Pancreas (tissue), 10 donors: ENCODE measurements around the gene EXOC4. TPM values are rescaled to one million over a fixed set of nuclear protein-coding genes. Genes with fewer than 3 reads are reported as not detected.

ENCODE experiments used
- ATAC-seq, 4 donors: fragments of 200-7000 bp; cut with Tn5 transposase; one replicate each; pipeline versions ENCODE4 v1.8.0 to v1.9.1; 2020; ENCODE audit warnings: mild to moderate bottlenecking in 4 of 4, moderate library complexity in 4 of 4
- DNase-seq, 6 donors: peaks; one replicate each; pipeline ENCODE4 v3.0.0-alpha.2; 2020
- FAIRE-seq: peaks from 2 replicates; lab custom pipeline; 2012; peaks lifted over from hg19 to GRCh38; lab: Jason Lieb, UNC
- H3K27ac ChIP-seq, 4 donors: fragments of 200-600 bp; sonication (generic); 1 replicate in 3 of 4; 2 replicates in 1 of 4; pipeline versions ENCODE4 v1.5.0 to v1.8.0; 2020
- H3K27me3 ChIP-seq, 4 donors: fragments of 200-600 bp; one replicate each; pipeline ENCODE4 v1.8.0; 2021
- H3K36me3 ChIP-seq, 3 donors: fragments of 200-600 bp; sonication (generic) in 1 of 3; one replicate each; pipeline versions ENCODE4 v1.5.0 to v1.8.0; 2020 to 2021
- H3K4me1 ChIP-seq, 3 donors: fragments of 200-600 bp; one replicate each; pipeline ENCODE4 v1.8.0; 2021
- H3K4me3 ChIP-seq, 4 donors: fragments of 200-600 bp; sonication (generic) in 2 of 4; one replicate each; pipeline versions ENCODE4 v1.5.0 to v1.8.0; 2020 to 2021
- H3K9me3 ChIP-seq, 4 donors: fragments of 200-600 bp; one replicate each; pipeline ENCODE4 v1.8.0; 2021
- CTCF ChIP-seq, 4 donors: fragments of 200-600 bp; sonication (generic) in 3 of 4; IDR thresholded peaks; one replicate each; pipeline versions ENCODE4 v1.5.0 to v1.8.0; 2021; ENCODE audit warnings: antibody characterized with exemption in 4 of 4
- WGBS, 2 donors: extraction: QIAGEN DNeasy Blood & Tissue Kit; methylation state at CpG; one replicate each; pipeline ENCODE4 v1.1.7; 2013; 5-methylcytosine and 5-hydroxymethylcytosine counted together
- intact Hi-C, 3 donors: fragments of 100-400 bp; cut with DNase I; formaldehyde crosslinking; loops; one replicate each; pipeline versions ENCODE4 v1.11.1 to v1.14.2; 2022
- polyA plus RNA-seq, 2 donors: library from polyadenylated mRNA; stranded (reverse); fragments of 200-250 nt; gene quantifications; one replicate each; pipeline ENCODE4 v1.2.3, GENCODE V29; 2013
- total RNA-seq, 6 donors: library from RNA; stranded (reverse); fragmentation: NEBNext Ultra II Directional in 4 of 6; extraction: Animal tissue kit (Norgen Biotek cat#: 25700) in 4 of 6; gene quantifications; one replicate each; pipeline versions ENCODE4 v1.2.1 to v1.2.4, GENCODE V29; 2021 to 2023
- donor health status: healthy with polysubstance abuse.
- donor health status: DM: no; HTN: no; CAD: no; lungs with moderate emphysema.
- donor health status: DM: no; HTN: no; CAD: no.
- donor health status: control.
- donor health status: control.
- donor health status: Bipolar disorder and iron deficiency.
- donor health status: DM: yes; HTN: yes; CAD: no.
- donor health status: DM: no; HTN: no; CAD: no.
- donor health status: DM: no; HTN: no; CAD: no.
- donor health status: DM: yes; HTN: yes; CAD: no.

The EXOC4 gene
- total and polyA plus RNA-seq, 8 donors = 13.4 to 81.2 (median 53.8) TPM

DNA sequence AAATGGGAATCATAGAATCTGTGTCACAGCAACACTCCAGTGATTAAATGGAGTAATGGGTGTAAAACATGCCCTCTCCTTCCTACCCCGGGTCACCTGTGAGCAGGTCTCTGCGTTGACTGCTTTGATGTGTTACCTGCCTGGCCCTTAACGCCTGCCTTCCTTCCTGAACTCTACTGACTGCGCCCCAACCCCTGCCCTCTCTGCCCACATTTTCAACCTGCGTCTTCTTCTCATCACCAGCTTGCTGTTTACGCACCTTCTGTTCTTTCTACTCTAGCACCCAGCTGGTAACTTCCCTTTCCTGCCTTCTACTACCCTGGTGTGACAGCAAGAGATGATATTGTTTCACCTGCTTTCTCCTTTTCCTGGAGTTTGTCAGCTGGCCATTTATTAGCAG is 571.3 kb downstream of the EXOC4 start:
- TF ChIP-seq CTCF (IDR thresholded peaks at IDR 0.05) = no peak
- DNase-seq (no peak), ATAC-seq (no peak), FAIRE-seq (no peak)
- H3K4me1 ChIP-seq = no peaks in the 10 kb centered on the region
- H3K4me3 ChIP-seq = no peak overlapping the region
- no peak overlapping the region for H3K27ac ChIP-seq
- WGBS, 2 donors = 97% methylated on average over 6 of the region's 6 CpGs
- H3K9me3 ChIP-seq = no peaks in the 10 kb centered on the region
- intact Hi-C loops = no loop called here
- no peaks in the 10 kb centered on the region for H3K36me3 ChIP-seq
- no peaks in the 10 kb centered on the region for H3K27me3 ChIP-seq

GRCh38 chr7:133827707-133828623 is 575.1 kb downstream of the EXOC4 start:
- H3K4me1 ChIP-seq = no peaks in the 10 kb centered on the region
- no peak for ATAC-seq
- 81 to 85% methylated on average over 7 of the region's 7 CpGs for WGBS, 2 donors
- TF ChIP-seq CTCF (IDR thresholded peaks at IDR 0.05) = no peak
- no peak for DNase-seq
- intact Hi-C loops = no loop called here
- no peak overlapping the region for H3K27ac ChIP-seq
- no peak for FAIRE-seq
- H3K4me3 ChIP-seq = no peak overlapping the region
- H3K9me3 ChIP-seq = no peaks in the 10 kb centered on the region
- H3K36me3 ChIP-seq = no peaks in the 10 kb centered on the region
- H3K27me3 ChIP-seq = no peaks in the 10 kb centered on the region

GRCh38 chr7:133828906-133829305 is 576.0 kb downstream of the EXOC4 start:
- no peak for TF ChIP-seq CTCF (IDR thresholded peaks at IDR 0.05)

GRCh38 chr7:133829336-133829897 is 576.5 kb downstream of the EXOC4 start:
- Histone ChIP-seq H3K27ac (no peak overlapping the region), H3K36me3 (no peaks in the 10 kb centered on the region), H3K4me3 (no peak overlapping the region), H3K27me3 (no peaks in the 10 kb centered on the region), H3K4me1 (no peaks in the 10 kb centered on the region), H3K9me3 (no peaks in the 10 kb centered on the region)
- no peak for FAIRE-seq
- DNase-seq = no peak
- intact Hi-C loops = no loop called here
- no peak for ATAC-seq
- 95 to 97% methylated on average over 4 of the region's 4 CpGs for WGBS, 2 donors
- TF ChIP-seq CTCF (IDR thresholded peaks at IDR 0.05) = no peak

More at GRCh38 chr7:133828906-133829305, 576.0 kb downstream of the EXOC4 start:
- ATAC-seq = no peak
- DNase-seq = no peak
- no peaks in the 10 kb centered on the region for H3K4me1 ChIP-seq
- H3K36me3 ChIP-seq = no peaks in the 10 kb centered on the region
- intact Hi-C loops = no loop called here
- no peak for FAIRE-seq
- no peaks in the 10 kb centered on the region for H3K9me3 ChIP-seq
- H3K4me3 ChIP-seq = no peak overlapping the region
- no peaks in the 10 kb centered on the region for H3K27me3 ChIP-seq
- 95 to 98% methylated on average over 4 of the region's 4 CpGs for WGBS, 2 donors
- no peak overlapping the region for H3K27ac ChIP-seq

GRCh38 chr7:133830081-133830480 is 577.2 kb downstream of the EXOC4 start:
- peak in 3 of 6 donors; percentile 4 to 28 (median 12) for DNase-seq
- no peak for TF ChIP-seq CTCF (IDR thresholded peaks at IDR 0.05)
- 38 to 42% methylated on average over 6 of the region's 6 CpGs for WGBS, 2 donors

More at GRCh38 chr7:133830081-133830480, 577.2 kb downstream of the EXOC4 start:
- ATAC-seq (peak; percentile 54 to 94 (median 74)), FAIRE-seq (no peak)
- no peak overlapping the region for H3K27ac ChIP-seq
- no peaks in the 10 kb centered on the region for H3K27me3 ChIP-seq
- no peak overlapping the region for H3K4me3 ChIP-seq
- H3K36me3 ChIP-seq = no peaks in the 10 kb centered on the region
- intact Hi-C loops = no loop called here
- H3K9me3 ChIP-seq = no peaks in the 10 kb centered on the region
- no peaks in the 10 kb centered on the region for H3K4me1 ChIP-seq
